Muscle of leg (tissue), 11 donors: ENCODE measurements around the gene ZNF326. TPM values are rescaled to one million over a fixed set of nuclear protein-coding genes. Genes with fewer than 3 reads are reported as not detected.
"Not testable (repeated sequence)": the region's sequence is repeated elsewhere in the genome, so short reads cannot be mapped to it uniquely, and the experiment has no call there.

Experiments used
- DNase-seq: peaks from one replicate; pipeline ENCODE4 v3.0.0; 2013
- H3K27ac ChIP-seq: one replicate; pipeline ENCODE4 v1.5.1; 2013; ENCODE audit warnings: mild to moderate bottlenecking, low read length, control low read depth
- H3K27me3 ChIP-seq: one replicate; pipeline ENCODE4 v1.6.1; 2013; ENCODE audit warnings: low read length; ENCODE audit not compliant: control insufficient read depth, insufficient read depth
- H3K36me3 ChIP-seq: one replicate; pipeline ENCODE4 v1.6.1; 2013; ENCODE audit warnings: low read length; ENCODE audit not compliant: control insufficient read depth, insufficient read depth
- H3K4me1 ChIP-seq: one replicate; pipeline ENCODE4 v1.6.1; 2013; ENCODE audit warnings: low read length; ENCODE audit not compliant: control insufficient read depth, insufficient read depth
- H3K4me3 ChIP-seq: one replicate; pipeline ENCODE4 v1.5.1; 2013; ENCODE audit warnings: low read length, control low read depth
- H3K9me3 ChIP-seq: replicated peaks from 2 replicates; pipeline ENCODE4 v1.6.1; 2013; ENCODE audit warnings: low read depth, low read length; ENCODE audit not compliant: control insufficient read depth
- WGBS: methylation state at CpG from one replicate; pipeline ENCODE4 v1.1.5; 2013; ENCODE audit warnings: missing lambda C conversion rate; ENCODE audit not compliant: insufficient coverage; 5-methylcytosine and 5-hydroxymethylcytosine counted together
- polyA plus RNA-seq, 8 donors: library from polyadenylated mRNA; unstranded; fragments of 120-200 nt; gene quantifications; one replicate each; pipeline versions ENCODE4 v1.2.1 to v1.2.3, GENCODE V29; 2013; ENCODE audit warnings: inconsistent platforms in 1 of 8, low replicate concordance in 1 of 8; ENCODE audit not compliant: insufficient read length in 8 of 8, insufficient read depth in 1 of 8
- total RNA-seq: library from RNA; stranded (reverse); fragments of 120-200 nt; gene quantifications from one replicate; pipeline ENCODE4 v1.2.4, GENCODE V29; 2013

Gene ZNF326
- total and polyA plus RNA-seq, 9 donors, result 6.6 to 26.5 (median 20.7) TPM

DNA sequence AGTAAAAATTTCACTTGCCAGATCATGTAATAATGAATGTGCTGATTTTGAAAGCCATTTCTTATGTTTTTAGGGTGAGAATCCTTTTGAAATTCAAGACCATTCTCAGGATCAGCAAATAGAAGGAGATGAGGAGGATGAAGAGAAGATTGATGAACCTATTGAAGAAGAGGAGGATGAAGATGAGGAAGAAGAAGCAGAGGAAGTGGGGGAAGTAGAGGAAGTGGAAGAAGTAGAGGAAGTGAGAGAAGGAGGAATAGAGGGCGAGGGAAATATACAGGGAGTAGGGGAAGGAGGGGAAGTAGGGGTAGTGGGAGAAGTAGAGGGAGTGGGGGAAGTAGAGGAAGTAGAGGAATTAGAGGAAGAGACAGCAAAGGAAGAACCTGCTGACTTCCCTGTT is 32.4 kb downstream of the ZNF326 start:
- H3K27ac ChIP-seq, result no peak overlapping the region
- H3K36me3 ChIP-seq, result peaks cover 31% of the 10 kb centered on the region
- WGBS, result 90% methylated on average over 1 of the region's 1 CpG
- H3K9me3 ChIP-seq, result no peaks in the 10 kb centered on the region
- no peaks in the 10 kb centered on the region for H3K27me3 ChIP-seq
- no peak for DNase-seq
- H3K4me1 ChIP-seq, result no peaks in the 10 kb centered on the region
- H3K4me3 ChIP-seq, result no peak overlapping the region

DNA sequence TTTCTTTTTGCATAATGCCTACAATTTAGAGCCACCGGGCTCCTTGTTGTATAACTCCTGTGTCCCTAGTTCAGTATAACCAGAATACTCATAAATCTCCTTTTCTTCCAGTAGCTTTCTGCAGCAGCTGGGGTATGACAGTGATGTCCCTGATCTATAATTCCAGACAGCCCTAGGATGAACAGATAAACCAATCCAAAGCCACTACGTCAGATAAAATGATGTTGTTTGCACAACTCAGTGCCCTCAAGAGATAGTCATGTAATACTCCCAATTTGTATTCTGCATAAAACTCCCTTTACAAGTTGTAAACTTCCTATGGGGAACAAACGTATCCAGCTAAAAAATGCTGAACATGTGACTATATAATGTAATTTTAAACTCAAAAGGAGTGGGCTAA is 44.7 kb downstream of the ZNF326 start:
- no peaks in the 10 kb centered on the region for H3K36me3 ChIP-seq
- H3K9me3 ChIP-seq, result no peaks in the 10 kb centered on the region
- H3K4me3 ChIP-seq, result no peak overlapping the region
- 60% methylated on average over 1 of the region's 3 CpGs for WGBS
- no peaks in the 10 kb centered on the region for H3K4me1 ChIP-seq
- H3K27ac ChIP-seq, result no peak overlapping the region
- no peaks in the 10 kb centered on the region for H3K27me3 ChIP-seq
- no peak for DNase-seq

DNA sequence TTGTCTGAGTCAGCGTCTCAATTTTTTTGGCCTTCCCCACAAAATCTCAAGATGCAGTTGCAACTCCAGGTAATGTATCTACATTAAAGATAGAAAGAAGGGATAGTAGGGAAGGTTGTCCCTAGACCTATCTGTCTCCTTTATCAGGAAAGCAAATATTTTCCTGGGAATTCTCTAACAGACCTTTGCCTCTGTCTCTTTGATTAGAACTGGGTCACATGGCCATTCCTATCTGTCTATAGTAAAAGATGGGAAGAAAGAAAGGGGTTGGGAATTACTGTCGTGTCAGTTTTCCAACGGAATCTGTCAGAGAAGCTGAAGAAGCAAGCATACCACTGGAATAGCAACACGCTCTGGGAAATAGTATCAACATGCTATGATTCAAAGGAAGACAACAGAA is 48.7 kb downstream of the ZNF326 start:
- H3K27me3 ChIP-seq, result no peaks in the 10 kb centered on the region
- no peak overlapping the region for H3K27ac ChIP-seq
- no peaks in the 10 kb centered on the region for H3K4me1 ChIP-seq
- H3K4me3 ChIP-seq, result no peak overlapping the region
- WGBS, result no CpG with 5 or more reads among the region's 4 CpGs
- no peak for DNase-seq
- H3K36me3 ChIP-seq, result no peaks in the 10 kb centered on the region
- no peaks in the 10 kb centered on the region for H3K9me3 ChIP-seq

DNA sequence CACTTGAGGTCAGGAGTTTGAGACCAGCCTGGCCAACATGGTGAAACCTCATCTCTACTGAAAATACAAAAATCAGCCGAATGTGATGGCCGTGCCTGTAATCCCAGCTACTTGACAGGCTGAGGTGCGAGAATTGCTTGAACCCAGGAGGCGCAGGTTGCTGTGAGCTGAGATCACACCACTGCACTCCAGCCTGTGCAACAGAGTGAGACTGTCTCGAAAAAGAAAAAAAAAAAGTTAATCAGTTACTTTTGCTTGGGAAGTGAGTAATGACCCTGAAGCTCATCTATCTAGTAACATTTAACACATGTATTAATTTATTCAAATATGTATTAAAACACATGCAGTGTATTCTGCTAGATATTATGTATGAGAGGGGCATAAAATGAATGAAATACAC is 49.4 kb downstream of the ZNF326 start:
- H3K27me3 ChIP-seq, result no peaks in the 10 kb centered on the region

DNA sequence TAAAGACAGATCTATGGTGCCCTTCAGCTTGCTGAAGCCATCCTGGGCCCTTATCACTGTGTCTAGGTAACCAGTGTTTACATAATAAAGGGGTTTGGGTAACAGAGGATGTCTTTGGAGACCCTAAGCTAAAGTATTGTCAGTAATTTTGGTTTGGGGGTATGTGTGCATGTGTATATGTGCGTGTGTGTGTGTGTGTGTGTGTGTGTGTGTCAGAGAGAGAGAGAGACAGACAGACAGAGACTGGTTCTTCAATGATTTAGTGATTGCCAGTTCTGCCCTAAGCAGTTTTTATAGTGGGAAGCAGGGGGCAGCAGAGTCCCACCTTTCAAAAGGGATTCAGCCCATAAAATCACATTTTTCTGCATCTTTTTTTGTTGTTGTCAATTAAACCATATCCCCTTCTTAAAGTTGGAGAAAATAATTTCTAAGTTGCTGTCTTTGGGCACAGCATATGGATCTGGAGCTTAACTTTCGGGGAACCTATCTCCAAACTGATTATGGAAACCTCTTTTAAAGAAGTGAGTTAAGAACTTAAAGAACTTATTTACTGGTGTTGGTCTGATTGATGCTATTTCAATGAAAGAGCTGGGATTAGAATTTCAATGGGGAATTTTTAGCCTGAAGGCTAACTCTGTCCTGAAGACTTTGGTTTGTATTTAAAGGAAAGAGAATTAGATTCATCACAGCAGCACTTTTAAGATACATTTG is 51.1 kb downstream of the ZNF326 start:
- Histone ChIP-seq H3K36me3 (no peaks in the 10 kb centered on the region), H3K27ac (no peak overlapping the region), H3K4me3 (no peak overlapping the region), H3K27me3 (no peaks in the 10 kb centered on the region), H3K9me3 (no peaks in the 10 kb centered on the region), H3K4me1 (no peaks in the 10 kb centered on the region)
- 11% methylated on average over 1 of the region's 2 CpGs for WGBS
- peak; percentile 17 for DNase-seq

More for the DNA sequence above, 49.4 kb downstream of the ZNF326 start:
- H3K9me3 ChIP-seq, result no peaks in the 10 kb centered on the region
- H3K27ac ChIP-seq, result no peak overlapping the region
- H3K4me3 ChIP-seq, result no peak overlapping the region
- H3K36me3 ChIP-seq, result no peaks in the 10 kb centered on the region
- H3K4me1 ChIP-seq, result no peaks in the 10 kb centered on the region
- no peak for DNase-seq
- WGBS, result 92% methylated on average over 4 of the region's 5 CpGs

DNA sequence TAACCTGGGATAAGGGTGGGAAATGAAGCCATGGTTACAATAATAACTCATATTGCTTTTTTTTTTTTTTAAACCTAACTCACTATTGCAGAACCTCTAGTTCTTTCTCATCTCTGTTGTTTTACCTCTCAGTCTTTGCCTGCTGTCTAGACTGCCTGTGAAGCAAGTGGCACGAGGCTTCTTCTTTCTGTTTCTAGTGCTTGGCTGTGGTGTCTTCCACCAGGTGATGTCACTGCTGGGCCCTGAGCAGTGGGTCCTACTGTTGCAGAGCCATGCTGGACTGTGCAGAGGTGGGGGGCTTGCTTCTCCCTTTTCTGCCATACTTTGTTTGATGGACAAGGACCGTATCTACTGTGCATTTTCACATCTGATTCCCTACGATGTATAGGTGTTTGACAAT is 51.7 kb downstream of the ZNF326 start:
- 43% methylated on average over 1 of the region's 3 CpGs for WGBS
- Histone ChIP-seq H3K36me3 (no peaks in the 10 kb centered on the region), H3K4me3 (no peak overlapping the region), H3K27me3 (no peaks in the 10 kb centered on the region), H3K9me3 (no peaks in the 10 kb centered on the region), H3K4me1 (no peaks in the 10 kb centered on the region), H3K27ac (no peak overlapping the region)
- DNase-seq, result no peak

DNA sequence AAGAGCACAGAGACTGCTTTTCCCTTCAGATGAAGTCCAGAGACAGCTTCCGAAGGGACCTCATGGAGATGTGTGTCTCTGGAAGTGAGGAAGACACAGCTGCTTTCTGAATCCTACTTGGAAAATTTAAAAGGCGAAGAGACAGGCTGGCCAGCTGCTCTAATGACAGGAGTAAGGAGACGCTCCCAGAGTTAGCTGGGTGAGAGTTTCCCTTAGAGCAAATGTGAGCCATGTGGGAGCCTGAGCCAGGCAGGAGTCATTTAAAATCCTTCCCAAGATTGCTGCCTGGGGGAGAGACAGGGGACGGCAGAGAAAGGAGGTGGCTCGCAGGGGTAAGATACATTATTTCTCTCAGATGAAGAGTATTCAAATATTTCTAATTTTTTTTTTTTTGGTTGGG is 53.1 kb downstream of the ZNF326 start:
- Histone ChIP-seq H3K4me1 (no peaks in the 10 kb centered on the region), H3K27ac (no peak overlapping the region), H3K36me3 (no peaks in the 10 kb centered on the region), H3K4me3 (no peak overlapping the region), H3K27me3 (no peaks in the 10 kb centered on the region), H3K9me3 (no peaks in the 10 kb centered on the region)
- 40% methylated on average over 2 of the region's 5 CpGs for WGBS
- DNase-seq, result peak; percentile 14

DNA sequence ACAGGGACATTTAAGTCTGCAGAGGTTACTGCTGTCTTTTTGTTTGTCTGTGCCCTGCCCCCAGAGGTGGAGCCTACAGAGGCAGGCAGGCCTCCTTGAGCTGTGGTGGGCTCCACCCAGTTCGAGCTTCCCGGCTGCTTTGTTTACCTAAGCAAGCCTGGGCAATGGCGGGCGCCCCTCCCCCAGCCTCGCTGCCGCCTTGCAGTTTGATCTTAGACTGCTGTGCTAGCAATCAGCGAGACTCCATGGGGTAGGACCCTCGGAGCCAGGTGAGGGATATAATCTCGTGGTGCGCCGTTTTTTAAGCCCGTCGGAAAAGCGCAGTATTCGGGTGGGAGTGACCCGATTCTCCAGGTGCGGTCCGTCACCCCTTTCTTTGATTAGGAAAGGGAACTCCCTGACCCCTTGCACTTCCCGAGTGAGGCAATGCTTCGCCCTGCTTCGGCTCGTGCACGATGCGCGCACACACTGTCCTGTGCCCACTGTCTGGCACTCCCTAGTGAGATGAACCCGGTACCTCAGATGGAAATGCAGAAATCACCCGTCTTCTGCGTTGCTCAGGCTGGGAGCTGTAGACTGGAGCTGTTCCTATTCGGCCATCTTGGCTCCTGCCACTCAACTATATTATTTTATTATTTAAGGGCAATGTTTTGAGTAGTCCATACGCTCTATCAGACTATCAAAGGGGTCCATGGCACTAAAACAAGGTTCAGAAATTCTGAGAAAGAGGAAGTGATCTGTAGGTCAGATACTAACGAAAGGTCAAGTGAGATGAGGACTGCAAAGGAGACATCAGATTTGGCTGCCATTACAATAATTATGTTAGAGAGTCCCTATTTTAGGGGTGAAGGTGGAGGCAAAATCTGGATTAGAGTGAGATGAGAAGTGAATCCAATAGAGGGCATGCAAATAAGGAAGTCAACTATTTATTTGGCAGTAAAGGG is 68.1 kb downstream of the ZNF326 start:
- not testable (repeated sequence) for H3K4me3 ChIP-seq, DNase-seq, H3K27me3 ChIP-seq, H3K27ac ChIP-seq, H3K9me3 ChIP-seq, H3K36me3 ChIP-seq, H3K4me1 ChIP-seq
- 91% methylated on average over 22 of the region's 31 CpGs for WGBS

DNA sequence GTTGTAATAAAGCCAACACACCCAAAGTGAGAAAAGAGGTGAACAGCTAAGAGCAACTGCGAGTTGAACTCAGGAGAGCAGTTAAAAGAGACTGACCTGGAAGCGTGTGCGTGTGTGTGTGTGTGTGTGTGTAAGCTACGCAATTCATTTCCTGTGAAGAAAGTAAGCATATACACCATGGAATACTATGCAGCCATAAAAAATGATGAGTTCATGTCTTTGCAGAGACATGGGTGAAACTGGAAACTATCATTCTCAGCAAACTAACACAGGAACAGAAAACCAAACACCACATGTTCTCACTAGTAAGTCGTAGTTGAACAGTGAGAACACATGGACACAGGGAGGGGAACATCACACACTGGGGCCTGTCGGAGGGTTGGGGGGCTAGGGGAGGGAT is 69.2 kb downstream of the ZNF326 start:
- not testable (repeated sequence) for H3K27me3 ChIP-seq, H3K9me3 ChIP-seq, H3K36me3 ChIP-seq, H3K4me1 ChIP-seq, H3K4me3 ChIP-seq, DNase-seq, H3K27ac ChIP-seq
- WGBS, result 67% methylated on average over 1 of the region's 6 CpGs

DNA sequence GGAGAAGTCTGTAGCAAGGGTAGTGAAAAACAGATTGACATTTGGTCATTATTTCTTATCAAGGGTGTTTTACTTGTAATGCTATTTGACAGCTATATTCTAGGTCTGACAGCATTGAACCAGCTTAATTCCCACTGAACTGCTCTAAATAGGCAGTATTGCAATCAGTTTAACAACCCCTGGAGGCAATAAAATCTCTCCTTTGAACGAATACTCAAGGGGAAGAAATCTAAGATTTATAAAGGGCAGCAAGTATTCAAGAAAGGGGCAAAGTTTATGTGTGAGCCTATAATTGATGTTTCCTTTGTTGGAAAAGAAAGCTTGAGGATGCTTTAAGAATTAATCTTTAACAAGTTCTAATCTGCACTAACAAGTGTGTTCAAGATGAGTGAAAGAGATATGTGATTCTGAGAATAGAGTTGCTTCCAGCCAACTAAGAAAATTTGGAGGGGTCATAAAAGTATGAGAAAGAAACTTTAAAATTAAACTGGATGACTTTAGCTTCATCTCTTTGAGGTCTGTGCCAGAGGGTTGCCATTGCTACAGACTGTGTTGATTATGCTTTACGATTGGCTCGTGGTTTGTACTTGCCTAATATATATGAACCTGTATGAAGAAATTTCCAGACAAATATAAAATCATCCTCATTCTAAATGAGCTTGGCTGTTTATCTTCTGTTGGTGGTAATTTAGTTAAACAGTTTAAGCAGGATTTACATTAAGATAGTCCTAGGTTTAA is 72.5 kb downstream of the ZNF326 start:
- Histone ChIP-seq H3K27ac (no peak overlapping the region), H3K9me3 (no peaks in the 10 kb centered on the region), H3K4me3 (no peak overlapping the region), H3K27me3 (no peaks in the 10 kb centered on the region), H3K36me3 (no peaks in the 10 kb centered on the region), H3K4me1 (no peaks in the 10 kb centered on the region)
- WGBS, result no CpG with 5 or more reads among the region's 3 CpGs
- no peak for DNase-seq
